Upper lobe of left lung (tissue), 6 donors: Measurements from ENCODE around the gene SLC17A2. TPM values are rescaled to one million over a fixed set of nuclear protein-coding genes. Genes with fewer than 3 reads are reported as not detected.
A peak's percentile ranks its signal among the peaks of the same experiment; 100 is the strongest.
"Not testable (repeated sequence)": the region's sequence is repeated elsewhere in the genome, so short reads cannot be mapped to it uniquely, and the experiment has no call there.

Experiments used
- ATAC-seq, 2 donors: fragments of 200-7000 bp; cut with Tn5 transposase; one replicate each; pipeline ENCODE4 v1.9.1; 2022; ENCODE audit warnings: mild to moderate bottlenecking in 2 of 2, moderate library complexity in 2 of 2; ENCODE audit not compliant: low FRiP score in 2 of 2
- DNase-seq, 2 donors: peaks; one replicate each; pipeline ENCODE4 v3.0.0-alpha.2; 2019 to 2020
- H3K27ac ChIP-seq, 4 donors: fragments of 200-600 bp; sonication (generic); one replicate each; pipeline ENCODE4 v1.5.1; 2016 to 2019
- H3K27me3 ChIP-seq, 4 donors: fragments of 200-600 bp; sonication (generic); one replicate each; pipeline ENCODE4 v1.5.1; 2017 to 2019
- H3K36me3 ChIP-seq, 4 donors: fragments of 200-600 bp; sonication (generic); one replicate each; pipeline ENCODE4 v1.5.1; 2016 to 2019
- H3K4me1 ChIP-seq, 4 donors: fragments of 200-600 bp; sonication (generic); one replicate each; pipeline ENCODE4 v1.5.1; 2018 to 2019
- H3K4me3 ChIP-seq, 4 donors: fragments of 200-600 bp; sonication (generic); one replicate each; pipeline ENCODE4 v1.5.1; 2017 to 2019; ENCODE audit warnings: mild to moderate bottlenecking in 2 of 4, moderate library complexity in 1 of 4
- H3K9me3 ChIP-seq, 4 donors: fragments of 200-600 bp; sonication (generic); one replicate each; pipeline ENCODE4 v1.5.1; 2018 to 2019
- CTCF ChIP-seq, 6 experiments: fragments of 450-650 bp in 4 of 6; fragments of 200-600 bp in 2 of 6; sonication (generic) in 2 of 6; IDR thresholded peaks; one replicate each; pipeline ENCODE4 v1.5.1; 2016 to 2019; ENCODE audit warnings: antibody characterized with exemption in 6 of 6
- EP300 ChIP-seq, 4 donors: sonication (generic); formaldehyde crosslinking; IDR thresholded peaks; one replicate each; pipeline ENCODE4 v1.5.1; 2017; ENCODE audit warnings: antibody characterized with exemption in 4 of 4, control low read depth in 2 of 4
- POLR2A ChIP-seq, 4 donors: fragments of 450-650 bp; IDR thresholded peaks; one replicate each; pipeline ENCODE4 v1.5.1; 2016 to 2017; ENCODE audit warnings: antibody characterized with exemption in 4 of 4, mild to moderate bottlenecking in 2 of 4
- POLR2AphosphoS5 ChIP-seq, 2 donors: sonication (generic); formaldehyde crosslinking; IDR thresholded peaks; one replicate each; pipeline ENCODE4 v1.5.1; 2017; ENCODE audit warnings: antibody characterized with exemption in 2 of 2
- WGBS, 2 donors: methylation state at CpG; one replicate each; pipeline ENCODE4 v1.1.5; 2017 to 2018; 5-methylcytosine and 5-hydroxymethylcytosine counted together
- total RNA-seq, 6 donors: library from RNA; depleted of rRNA in 4 of 6; stranded (reverse); fragments of >200 nt in 4 of 6; gene quantifications; one replicate each; pipeline versions ENCODE4 v1.1.0 to v1.2.1, GENCODE V29; 2016 to 2021
- donor health status: DM: no; HTN: no; CAD: no; lungs with moderate emphysema.
- donor health status: DM: no; HTN: yes; CAD: no; lungs with severe emphysema.

Gene SLC17A2
- total RNA-seq, 6 donors from 2014 or later: not detected

- no peak for TF ChIP-seq POLR2AphosphoS5 (IDR thresholded peaks at IDR 0.05)
- no peak for TF ChIP-seq POLR2A (IDR thresholded peaks at IDR 0.05)
- TF ChIP-seq EP300 (IDR thresholded peaks at IDR 0.05): no peak
- no peak for TF ChIP-seq CTCF (IDR thresholded peaks at IDR 0.05)
- Histone ChIP-seq H3K36me3 (no peaks in the 10 kb centered on the region), H3K4me3 (no peak overlapping the region), H3K27me3 (no peaks in the 10 kb centered on the region), H3K9me3 (no peaks in the 10 kb centered on the region), H3K4me1 (no peaks in the 10 kb centered on the region), H3K27ac (no peak overlapping the region)
- no peak for DNase-seq
- WGBS, 2 donors: 86 to 88% methylated on average over 5 of the region's 5 CpGs
- ATAC-seq: no peak
Observed at GRCh38 chr6:25935953-25936352, 5.5 kb upstream of the SLC17A2 start.

GRCh38 chr6:25934735-25935313 is 4.3 kb upstream of the SLC17A2 start:
- WGBS, 2 donors: 70 to 74% methylated on average over 3 of the region's 3 CpGs

GRCh38 chr6:25934156-25934555 is 3.7 kb upstream of the SLC17A2 start:
- H3K27me3 ChIP-seq: no peaks in the 10 kb centered on the region
- 55 to 63% methylated on average over 2 of the region's 2 CpGs for WGBS, 2 donors
- DNase-seq: no peak
- H3K36me3 ChIP-seq: no peaks in the 10 kb centered on the region
- H3K27ac ChIP-seq: no peak overlapping the region
- no peak for TF ChIP-seq CTCF (IDR thresholded peaks at IDR 0.05)
- TF ChIP-seq POLR2AphosphoS5 (IDR thresholded peaks at IDR 0.05): no peak
- no peak for TF ChIP-seq POLR2A (IDR thresholded peaks at IDR 0.05)
- no peak for TF ChIP-seq EP300 (IDR thresholded peaks at IDR 0.05)
- no peak overlapping the region for H3K4me3 ChIP-seq
- H3K9me3 ChIP-seq: no peaks in the 10 kb centered on the region
- no peak for ATAC-seq
- no peaks in the 10 kb centered on the region for H3K4me1 ChIP-seq

More at GRCh38 chr6:25934735-25935313, 4.3 kb upstream of the SLC17A2 start:
- ATAC-seq (no peak), DNase-seq (no peak)
- Histone ChIP-seq H3K36me3 (no peaks in the 10 kb centered on the region), H3K27me3 (no peaks in the 10 kb centered on the region), H3K4me1 (no peaks in the 10 kb centered on the region), H3K27ac (no peak overlapping the region), H3K4me3 (no peak overlapping the region), H3K9me3 (no peaks in the 10 kb centered on the region)
- TF ChIP-seq EP300 (IDR thresholded peaks at IDR 0.05): no peak
- no peak for TF ChIP-seq POLR2A (IDR thresholded peaks at IDR 0.05)
- TF ChIP-seq CTCF (IDR thresholded peaks at IDR 0.05): no peak
- no peak for TF ChIP-seq POLR2AphosphoS5 (IDR thresholded peaks at IDR 0.05)

GRCh38 chr6:25931411-25931709 is 869 bp upstream of the SLC17A2 start:
- ATAC-seq (no peak), DNase-seq (no peak)
- 38 to 39% methylated on average over 1 of the region's 1 CpG for WGBS, 2 donors
- Histone ChIP-seq H3K4me1 (no peaks in the 10 kb centered on the region), H3K27me3 (no peaks in the 10 kb centered on the region), H3K27ac (no peak overlapping the region), H3K4me3 (no peak overlapping the region), H3K36me3 (no peaks in the 10 kb centered on the region), H3K9me3 (no peaks in the 10 kb centered on the region)
- TF ChIP-seq EP300 (IDR thresholded peaks at IDR 0.05) (no peak), CTCF (IDR thresholded peaks at IDR 0.05) (no peak), POLR2AphosphoS5 (IDR thresholded peaks at IDR 0.05) (no peak), POLR2A (IDR thresholded peaks at IDR 0.05) (no peak)

GRCh38 chr6:25929785-25930184 is 706 bp downstream of the SLC17A2 start:
- H3K36me3 ChIP-seq, ATAC-seq, H3K27me3 ChIP-seq, H3K4me1 ChIP-seq, H3K9me3 ChIP-seq, H3K4me3 ChIP-seq, H3K27ac ChIP-seq: not testable (repeated sequence)
- peak in 1 of 2 donors; percentile 11 for DNase-seq
- whole genome bisulfite sequencing, 2 donors: 88 to 93% methylated on average over 12 of the region's 12 CpGs
